EL (cell line): ENCODE data around the gene MYRIP.
"Not testable (repeated sequence)": the region's sequence is repeated elsewhere in the genome, so short reads cannot be mapped to it uniquely, and the experiment has no call there.

Source experiments
- DNase-seq: peaks from one replicate; pipeline ENCODE4 v3.0.0-alpha.2; 2016

Gene MYRIP

GRCh38 chr3:40243056-40243455 lies 433.6 kb downstream of the MYRIP start:
- no peak for DNase-seq

GRCh38 chr3:40247714-40248454 lies 438.5 kb downstream of the MYRIP start:
- no peak for DNase-seq

- DNase-seq: no peak
Measured at GRCh38 chr3:40248591-40248990, 439.2 kb downstream of the MYRIP start.

GRCh38 chr3:40249168-40249567 lies 439.8 kb downstream of the MYRIP start:
- no peak for DNase-seq

- no peak for DNase-seq
Measured at GRCh38 chr3:40254491-40254890, 445.1 kb downstream of the MYRIP start.

- no peak for DNase-seq
Measured at GRCh38 chr3:40254891-40255290, 445.5 kb downstream of the MYRIP start.

GRCh38 chr3:40255532-40255931 lies 446.1 kb downstream of the MYRIP start:
- DNase-seq: no peak

- no peak for DNase-seq
Measured at GRCh38 chr3:40258064-40258463, 448.7 kb downstream of the MYRIP start.

- peak; percentile 79 for DNase-seq
Measured at GRCh38 chr3:40258555-40258954, 449.1 kb downstream of the MYRIP start.

GRCh38 chr3:40262331-40262730 lies 452.9 kb downstream of the MYRIP start:
- no peak for DNase-seq

GRCh38 chr3:40264451-40264850 lies 455.0 kb downstream of the MYRIP start:
- no peak for DNase-seq

- DNase-seq: no peak
Measured at GRCh38 chr3:40265181-40265580, 455.8 kb downstream of the MYRIP start.

- peak; percentile 28 for DNase-seq
Measured at GRCh38 chr3:40267937-40268724, 458.7 kb downstream of the MYRIP start.

- no peak for DNase-seq
Measured at GRCh38 chr3:40268802-40269524, 459.6 kb downstream of the MYRIP start.

- no peak for DNase-seq
Measured at GRCh38 chr3:40278791-40279190, 469.4 kb downstream of the MYRIP start.

- no peak for DNase-seq
Measured at GRCh38 chr3:40281995-40282394, 472.6 kb downstream of the MYRIP start.

- DNase-seq: not testable (repeated sequence)
Measured at GRCh38 chr3:40283057-40283456, 473.6 kb downstream of the MYRIP start.

- DNase-seq: no peak
Measured at GRCh38 chr3:40287248-40287647, 477.8 kb downstream of the MYRIP start.

GRCh38 chr3:40290396-40290795 lies 481.0 kb downstream of the MYRIP start:
- DNase-seq: no peak

- DNase-seq: no peak
Measured at GRCh38 chr3:40291471-40291870, 482.1 kb downstream of the MYRIP start.

GRCh38 chr3:40292637-40293349 lies 483.4 kb downstream of the MYRIP start:
- no peak for DNase-seq

- DNase-seq: no peak
Measured at GRCh38 chr3:40294434-40294833, 485.0 kb downstream of the MYRIP start.

- no peak for DNase-seq
Measured at GRCh38 chr3:40298075-40298474, 488.7 kb downstream of the MYRIP start.
